IMR-90 (cell line): ENCODE results near the gene FBXO15. TPM values are rescaled to one million over a fixed set of nuclear protein-coding genes. Genes with fewer than 3 reads are reported as not detected.

ENCODE experiments used
- ATAC-seq: fragments of 200-7000 bp; cut with Tn5 transposase; 2 replicates; pipeline ENCODE4 v1.9.1; 2020; ENCODE audit warnings: low read depth, mild to moderate bottlenecking, moderate library complexity
- BruUV-seq: library from RNA; stranded (reverse); fragments of 400-500 nt; replicated peaks from 2 replicates; lab custom pipeline; 2021; lab: Mats Ljungman, UMichigan
- CTCF ChIA-PET: fragments of 300-600 bp; formaldehyde crosslinking; extraction: SDS; loops from one replicate; lab custom pipeline; 2021; ENCODE audit warnings: antibody characterized with exemption; lab: Yijun Ruan, JAX
- POLR2A ChIA-PET: fragments of 300-600 bp; sonication (Branson Sonifier 250); formaldehyde crosslinking; loops from one replicate; lab custom pipeline; 2022; ENCODE audit warnings: antibody characterized with exemption; ENCODE audit not compliant: unreplicated experiment; lab: Charles Lee
- DNase-seq: peaks from one replicate; pipeline ENCODE4 v3.0.0; 2013
- H2AFZ ChIP-seq: replicated peaks from 2 replicates; pipeline ENCODE3; 2013; ENCODE audit warnings: low read length, mild to moderate bottlenecking; ENCODE audit not compliant: poor library complexity
- H2AK5ac ChIP-seq: 2 replicates; pipeline ENCODE4 v1.6.1; 2013; ENCODE audit warnings: low read depth, low read length, inconsistent platforms
- H2AK9ac ChIP-seq: replicated peaks from 2 replicates; pipeline ENCODE3; 2013; ENCODE audit warnings: mild to moderate bottlenecking, low read depth, low read length, moderate library complexity; ENCODE audit not compliant: poor library complexity
- H2BK120ac ChIP-seq: 2 replicates; pipeline ENCODE4 v1.6.1; 2013; ENCODE audit warnings: low read depth, low read length, inconsistent platforms
- H2BK15ac ChIP-seq: 3 replicates; pipeline ENCODE4 v1.6.1; 2013; ENCODE audit warnings: low read depth, low read length, inconsistent platforms
- H2BK20ac ChIP-seq: 2 replicates; pipeline ENCODE4 v1.6.1; 2013; ENCODE audit warnings: low read depth, mild to moderate bottlenecking, inconsistent platforms, low read length, moderate library complexity
- H2BK5ac ChIP-seq: 2 replicates; pipeline ENCODE4 v1.6.1; 2013; ENCODE audit warnings: mild to moderate bottlenecking, low read depth, low read length, inconsistent platforms; ENCODE audit not compliant: poor library complexity, severe bottlenecking
- H3K14ac ChIP-seq: replicated peaks from 2 replicates; pipeline ENCODE4 v1.6.1; 2013; ENCODE audit warnings: low read depth, low read length, inconsistent platforms
- H3K18ac ChIP-seq: 2 replicates; pipeline ENCODE4 v1.6.1; 2013; ENCODE audit warnings: low read depth, low read length, control low read depth
- H3K23ac ChIP-seq: 2 replicates; pipeline ENCODE4 v1.6.1; 2013; ENCODE audit warnings: low read depth, low read length, inconsistent platforms
- H3K27ac ChIP-seq: 2 replicates; pipeline ENCODE4 v1.5.1; 2013; ENCODE audit warnings: mild to moderate bottlenecking, control low read depth, low read length; ENCODE audit not compliant: insufficient read depth
- H3K27me3 ChIP-seq: 2 replicates; pipeline ENCODE4 v1.6.1; 2013; ENCODE audit warnings: low read length; ENCODE audit not compliant: control insufficient read depth, insufficient read depth
- H3K36me3 ChIP-seq: 2 replicates; pipeline ENCODE4 v1.6.1; 2013; ENCODE audit warnings: low read length, mixed read lengths; ENCODE audit not compliant: control insufficient read depth, insufficient read depth
- H3K4ac ChIP-seq: 2 replicates; pipeline ENCODE4 v1.6.1; 2013; ENCODE audit warnings: low read depth, low read length, inconsistent platforms
- H3K4me1 ChIP-seq: 2 replicates; pipeline ENCODE4 v1.6.1; 2013; ENCODE audit warnings: low read length, mixed read lengths; ENCODE audit not compliant: control insufficient read depth, insufficient read depth
- H3K4me2 ChIP-seq: 2 replicates; pipeline ENCODE4 v1.6.1; 2013; ENCODE audit warnings: low read depth, mild to moderate bottlenecking, control low read depth, low read length, moderate library complexity
- H3K4me3 ChIP-seq: 2 replicates; pipeline ENCODE4 v1.5.1; 2013; ENCODE audit warnings: low read depth, mild to moderate bottlenecking, control low read depth, low read length, moderate library complexity; ENCODE audit not compliant: insufficient read depth
- H3K56ac ChIP-seq: 2 replicates; pipeline ENCODE4 v1.6.1; 2013; ENCODE audit warnings: low read length, inconsistent platforms; ENCODE audit not compliant: insufficient read depth; ENCODE audit errors: extremely low read depth
- H3K79me1 ChIP-seq, 2 experiments: 2 replicates each; pipeline ENCODE4 v1.6.1; 2013; ENCODE audit warnings: low read length in 2 of 2, inconsistent platforms in 1 of 2, low read depth in 1 of 2
- H3K9ac ChIP-seq: 2 replicates; pipeline ENCODE4 v1.6.1; 2013; ENCODE audit warnings: low read depth, low read length, control low read depth
- H3K9me1 ChIP-seq: 2 replicates; pipeline ENCODE4 v1.6.1; 2013; ENCODE audit warnings: low read length, inconsistent platforms; ENCODE audit not compliant: insufficient read depth
- H3K9me3 ChIP-seq: 2 replicates; pipeline ENCODE4 v1.6.1; 2013; ENCODE audit warnings: low read length; ENCODE audit not compliant: control insufficient read depth, insufficient read depth
- H4K20me1 ChIP-seq: 2 replicates; pipeline ENCODE4 v1.6.1; 2013; ENCODE audit warnings: low read length, inconsistent platforms; ENCODE audit not compliant: insufficient read depth
- H4K5ac ChIP-seq: 2 replicates; pipeline ENCODE4 v1.6.1; 2013; ENCODE audit warnings: mild to moderate bottlenecking, low read depth, low read length, control low read depth
- H4K8ac ChIP-seq, 2 experiments: 2 replicates each; pipeline ENCODE4 v1.6.1; 2013; ENCODE audit warnings: low read depth in 2 of 2, low read length in 2 of 2, control low read depth in 1 of 2, inconsistent platforms in 1 of 2
- H4K91ac ChIP-seq: 2 replicates; pipeline ENCODE4 v1.6.1; 2013; ENCODE audit warnings: low read depth, low read length, inconsistent platforms; ENCODE audit not compliant: insufficient read depth
- BHLHE40 ChIP-seq: fragments of 150-350 bp; IDR thresholded peaks from 2 replicates; pipeline ENCODE4 v1.6.1; 2016; ENCODE audit warnings: mild to moderate bottlenecking, low read depth, low read length
- CEBPB ChIP-seq: IDR thresholded peaks from 2 replicates; pipeline ENCODE4 v1.6.1; 2012; ENCODE audit warnings: low read depth, low read length, improper control_type of control experiment
- CHD1 ChIP-seq: IDR thresholded peaks from 2 replicates; pipeline ENCODE4 v1.6.1; 2012; ENCODE audit warnings: low read depth, low read length, improper control_type of control experiment
- CTCF ChIP-seq: conservative IDR thresholded peaks from 2 replicates; pipeline ENCODE4 v1.5.1; 2012; ENCODE audit warnings: mild to moderate bottlenecking, low read depth, low read length, improper control_type of control experiment
- ELK1 ChIP-seq: fragments of 150-350 bp; IDR thresholded peaks from 2 replicates; pipeline ENCODE4 v1.6.1; 2016; ENCODE audit warnings: low read depth, mild to moderate bottlenecking, low read length, moderate library complexity, borderline replicate concordance
- FOS ChIP-seq: fragments of 150-350 bp; IDR thresholded peaks from 2 replicates; pipeline ENCODE4 v1.6.1; 2016; ENCODE audit warnings: low read depth, low read length
- MAFK ChIP-seq: IDR thresholded peaks from 2 replicates; pipeline ENCODE4 v1.6.1; 2012; ENCODE audit warnings: low read depth, low read length, improper control_type of control experiment
- MAZ ChIP-seq: IDR thresholded peaks from 2 replicates; pipeline ENCODE4 v1.6.1; 2012; ENCODE audit warnings: low read depth, mild to moderate bottlenecking, low read length, improper control_type of control experiment, moderate library complexity, borderline replicate concordance
- MXI1 ChIP-seq: IDR thresholded peaks from 2 replicates; pipeline ENCODE4 v1.6.1; 2012; ENCODE audit warnings: low read depth, mild to moderate bottlenecking, low read length, moderate library complexity, borderline replicate concordance
- NFE2L2 ChIP-seq: fragments of 150-350 bp; IDR thresholded peaks from 2 replicates; pipeline ENCODE4 v1.6.1; 2016; ENCODE audit warnings: low read depth, mild to moderate bottlenecking, low read length
- POLR2A ChIP-seq: IDR thresholded peaks from 2 replicates; pipeline ENCODE4 v1.6.1; 2012; ENCODE audit warnings: mild to moderate bottlenecking, low read depth, low read length
- RAD21 ChIP-seq: IDR thresholded peaks from 2 replicates; pipeline ENCODE4 v1.6.1; 2012; ENCODE audit warnings: low read length, improper control_type of control experiment
- RCOR1 ChIP-seq: IDR thresholded peaks from 2 replicates; pipeline ENCODE4 v1.6.1; 2012; ENCODE audit warnings: mild to moderate bottlenecking, low read length, improper control_type of control experiment; ENCODE audit not compliant: insufficient replicate concordance
- RFX5 ChIP-seq: IDR thresholded peaks from 2 replicates; pipeline ENCODE4 v1.8.0; 2012; ENCODE audit warnings: low read depth, mild to moderate bottlenecking, low read length, moderate library complexity
- SMC3 ChIP-seq: fragments of 150-350 bp; IDR thresholded peaks from 2 replicates; pipeline ENCODE4 v1.6.1; 2016; ENCODE audit warnings: low read depth, mild to moderate bottlenecking, antibody characterized with exemption, low read length, moderate library complexity
- USF2 ChIP-seq: fragments of 150-350 bp; IDR thresholded peaks from 2 replicates; pipeline ENCODE4 v1.6.1; 2017; ENCODE audit warnings: mild to moderate bottlenecking, antibody characterized with exemption, low read length, low read depth
- WGBS, 2 experiments: methylation state at CpG; one replicate each; pipeline versions ENCODE4 v1.1.5 to v1.1.7; 2013; ENCODE audit warnings: missing lambda C conversion rate in 2 of 2; ENCODE audit not compliant: insufficient read length in 1 of 2; ENCODE audit errors: extremely low coverage in 2 of 2; 5-methylcytosine and 5-hydroxymethylcytosine counted together
- dilution Hi-C: fragments of 300-500 bp; cut with HindIII; formaldehyde crosslinking; loops from one replicate; pipeline ENCODE4 v1.14.3; 2018; ENCODE audit warnings: low sequenced_read_pairs; ENCODE audit not compliant: unreplicated experiment
- in situ Hi-C: fragments of 300-500 bp; cut with MboI; formaldehyde crosslinking; loops from 3 replicates; pipeline ENCODE4 v1.14.3; 2019; ENCODE audit warnings: low sequenced_read_pairs, inconsistent platforms, mixed read lengths
- intact Hi-C: fragments of 100-400 bp; cut with micrococcal nuclease; formaldehyde crosslinking; loops from 2 replicates; pipeline ENCODE4 v1.10.0; 2022
- polyA plus RNA-seq, 3 experiments: library from polyadenylated mRNA; depleted of rRNA; stranded (reverse); fragments of >200 nt; gene quantifications; 2 replicates each; pipeline ENCODE4 v1.2.3, GENCODE V29; 2012; ENCODE audit warnings: low replicate concordance in 1 of 3
- total RNA-seq: library from RNA; depleted of rRNA; stranded (reverse); fragments of >200 nt; gene quantifications from 2 replicates; pipeline ENCODE4 v1.2.3, GENCODE V29; 2012

The FBXO15 gene
- total and polyA plus RNA-seq, 2 of the 4 experiments (the other 2 are of a cell fraction): 0.90 to 2.0 TPM

GRCh38 chr18:74179623-74180199, 32.1 kb upstream of the FBXO15 start:
- no peaks in the 10 kb centered on the region for H4K20me1 ChIP-seq
- H3K27me3 ChIP-seq: peaks cover 38% of the 10 kb centered on the region
- no peak overlapping the region for H2AK9ac ChIP-seq
- no peak overlapping the region for H4K5ac ChIP-seq
- H3K4me2 ChIP-seq: no peak overlapping the region
- no peaks in the 10 kb centered on the region for H3K9me1 ChIP-seq
- no peak overlapping the region for H4K91ac ChIP-seq
- H3K36me3 ChIP-seq: no peaks in the 10 kb centered on the region
- in situ Hi-C loops (no loop called here), dilution Hi-C loops (no loop called here), intact Hi-C loops (no loop called here)
- H2AK5ac ChIP-seq: no peak overlapping the region
- no peak overlapping the region for H4K8ac ChIP-seq
- no peak overlapping the region for H3K14ac ChIP-seq
- no peak overlapping the region for H3K9ac ChIP-seq
- H2BK20ac ChIP-seq: no peak overlapping the region
- BruUV-seq: no TSS peak
- ATAC-seq (no peak), DNase-seq (no peak)
- no peaks in the 10 kb centered on the region for H3K4me1 ChIP-seq
- H2BK5ac ChIP-seq: no peak overlapping the region
- H3K56ac ChIP-seq: no peak overlapping the region
- 69% methylated on average over 8 of the region's 10 CpGs; no CpG with 5 or more reads in 1 of the 2 experiments for WGBS, 2 experiments
- H3K79me1 ChIP-seq: no peaks in the 10 kb centered on the region
- CTCF ChIA-PET: no interaction called here
- TF ChIP-seq MAZ (no peak), USF2 (no peak), ELK1 (no peak), MXI1 (no peak), CTCF (no peak), POLR2A (no peak), RAD21 (no peak), NFE2L2 (no peak), SMC3 (no peak), FOS (no peak), MAFK (no peak), RCOR1 (no peak), BHLHE40 (no peak), RFX5 (no peak), CHD1 (no peak), CEBPB (no peak)
- H3K18ac ChIP-seq: no peak overlapping the region
- no peak overlapping the region for H2BK120ac ChIP-seq
- POLR2A ChIA-PET: no interaction called here
- H3K4ac ChIP-seq: no peak overlapping the region
- no peak overlapping the region for H2AFZ ChIP-seq
- H3K9me3 ChIP-seq: peaks cover 6% of the 10 kb centered on the region
- H3K27ac ChIP-seq: no peak overlapping the region
- H3K4me3 ChIP-seq: no peak overlapping the region
- no peak overlapping the region for H3K23ac ChIP-seq
- H2BK15ac ChIP-seq: no peak overlapping the region
